MM.1S (cell line): ENCODE results near the gene MAP3K7CL.

Experiments used
- CTCF ChIP-seq: fragments of 300-600 bp; sonication (generic); IDR thresholded peaks from 2 replicates; pipeline ENCODE4 v1.5.1; 2016; ENCODE audit warnings: antibody characterized with exemption, low read length, mixed read lengths
- EZH2phosphoT487 ChIP-seq: fragments of 300-600 bp; sonication (generic); IDR thresholded peaks from 2 replicates; pipeline ENCODE4 v1.6.1; 2018; ENCODE audit warnings: antibody characterized with exemption, low read length

DNA sequence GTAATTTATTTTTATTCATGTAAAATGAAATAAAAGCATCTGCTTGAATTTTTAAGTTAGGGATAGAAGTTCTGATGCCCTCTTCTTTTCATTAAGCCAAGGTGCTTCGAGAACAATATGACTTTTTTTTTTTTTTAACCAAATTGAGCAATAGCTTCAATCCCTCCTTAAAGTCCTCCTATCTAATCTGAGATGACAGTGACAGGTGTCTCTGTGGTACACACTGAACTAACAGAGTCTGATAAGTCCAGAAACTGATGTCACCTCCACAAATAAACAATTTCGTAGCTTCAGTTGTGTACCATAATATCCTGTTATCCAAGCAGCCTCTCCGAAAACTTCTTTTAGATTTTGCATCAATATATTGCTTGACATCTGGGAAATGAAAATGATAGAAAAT lies 23.8 kb downstream of the MAP3K7CL start:
- TF ChIP-seq CTCF: no peak
- no peak for TF ChIP-seq EZH2phosphoT487
